Activated CD4-positive, alpha-beta T cell treated with anti-CD3 and anti-CD28 coated beads for 36 hours (primary cell): ENCODE data around the gene F8. TPM values are rescaled to one million over a fixed set of nuclear protein-coding genes. Genes with fewer than 3 reads are reported as not detected.
A peak's percentile ranks its signal among the peaks of the same experiment; 100 is the strongest.
"Not testable (repeated sequence)": the region's sequence is repeated elsewhere in the genome, so short reads cannot be mapped to it uniquely, and the experiment has no call there.

ENCODE experiments used
- ATAC-seq: fragments of 200-7000 bp; cut with Tn5 transposase; one replicate; pipeline ENCODE4 v1.10.0; 2021; ENCODE audit warnings: mild to moderate bottlenecking, moderate library complexity
- CTCF ChIA-PET: fragments of 350-600 bp; sonication (Branson Sonifier 250); formaldehyde crosslinking; loops from one replicate; lab custom pipeline; 2021; ENCODE audit warnings: antibody characterized with exemption; lab: Charles Lee
- POLR2A ChIA-PET: fragments of 350-600 bp; sonication (Branson Sonifier 250); formaldehyde crosslinking; loops from one replicate; lab custom pipeline; 2021; ENCODE audit warnings: antibody characterized with exemption, inconsistent platforms; lab: Charles Lee
- DNase-seq: peaks from one replicate; pipeline ENCODE4 v3.0.0-alpha.2; 2020
- H3K27ac Mint-ChIP-seq: one replicate; pipeline ENCODE4 v1.8.0; 2021; ENCODE audit warnings: mixed read lengths
- H3K27me3 Mint-ChIP-seq: one replicate; pipeline ENCODE4 v1.8.0; 2021; ENCODE audit warnings: mixed read lengths
- H3K36me3 Mint-ChIP-seq: one replicate; pipeline ENCODE4 v1.8.0; 2021; ENCODE audit warnings: low read depth, mixed read lengths
- H3K4me1 Mint-ChIP-seq: one replicate; pipeline ENCODE4 v1.8.0; 2021; ENCODE audit warnings: mixed read lengths
- H3K4me3 Mint-ChIP-seq: one replicate; pipeline ENCODE4 v1.8.0; 2021; ENCODE audit warnings: mild to moderate bottlenecking, moderate library complexity, mixed read lengths
- H3K9me3 Mint-ChIP-seq: one replicate; pipeline ENCODE4 v1.8.0; 2021; ENCODE audit warnings: low read depth, mixed read lengths
- intact Hi-C, 2 experiments: fragments of 100-400 bp; cut with DNase I in 1 of 2; cut with micrococcal nuclease in 1 of 2; formaldehyde crosslinking; loops; one replicate each; pipeline versions ENCODE4 v1.14.2 to v1.15.1; 2022 to 2024; cut with DNase I, micrococcal nuclease
- total RNA-seq, 2 experiments: library from RNA; stranded (reverse); gene quantifications; one replicate each; pipeline ENCODE4 v1.2.3, GENCODE V29; 2021

F8 gene
- total RNA-seq, 2 experiments from 2014 or later: 5.4 to 6.3 TPM

- Mint-ChIP-seq H3K4me3 (no peak overlapping the region), H3K27ac (peak overlapping the region; percentile 47)
- CTCF ChIA-PET: interaction anchor here (0.6 kb wide), 1 partner anchor 85 kb away, joined by 4 read pairs; no protein-coding TSS in a partner anchor
Measured at GRCh38 chrX:154828016-154828408, 194.5 kb downstream of the F8 start.

GRCh38 chrX:154827194-154828015 lies 195.1 kb downstream of the F8 start:
- ChIA-PET CTCF (interaction anchor here (0.5 to 1.4 kb wide), 3 partner anchors 13 to 85 kb away, joined by 3 to 4 read pairs (median 3); no protein-coding TSS in a partner anchor), POLR2A (no interaction called here)
- no peak overlapping the region for H3K4me3 Mint-ChIP-seq
- no peaks in the 10 kb centered on the region for H3K27me3 Mint-ChIP-seq
- no peaks in the 10 kb centered on the region for H3K9me3 Mint-ChIP-seq
- no peak for DNase-seq
- H3K27ac Mint-ChIP-seq: no peak overlapping the region
- H3K4me1 Mint-ChIP-seq: peaks cover 14% of the 10 kb centered on the region
- H3K36me3 Mint-ChIP-seq: no peaks in the 10 kb centered on the region
- intact Hi-C loops: loop anchor here in 1 of 2 experiments (5.0 kb wide), 1 partner anchor 45 kb away; no protein-coding TSS in a partner anchor
- peak; percentile 83 for ATAC-seq

More at GRCh38 chrX:154828016-154828408, 194.5 kb downstream of the F8 start:
- Mint-ChIP-seq H3K27me3 (no peaks in the 10 kb centered on the region), H3K36me3 (no peaks in the 10 kb centered on the region), H3K9me3 (no peaks in the 10 kb centered on the region), H3K4me1 (peaks cover 14% of the 10 kb centered on the region)
- ATAC-seq (no peak), DNase-seq (no peak)
- intact Hi-C loops: loop anchor here in 1 of 2 experiments (5.0 kb wide), 1 partner anchor 46 kb away; no protein-coding TSS in a partner anchor
- POLR2A ChIA-PET: interaction anchor here (1.3 kb wide), 1 partner anchor 52 kb away, joined by 3 read pairs; no protein-coding TSS in a partner anchor

GRCh38 chrX:154825586-154825985 lies 196.9 kb downstream of the F8 start:
- intact Hi-C loops: loop anchor here in 1 of 2 experiments (5.0 kb wide), 1 partner anchor 43 kb away; no protein-coding TSS in a partner anchor
- POLR2A ChIA-PET, CTCF ChIA-PET: not testable (repeated sequence)

GRCh38 chrX:154824638-154825037 lies 197.9 kb downstream of the F8 start:
- no peaks in the 10 kb centered on the region for H3K36me3 Mint-ChIP-seq
- H3K4me1 Mint-ChIP-seq: peaks cover 14% of the 10 kb centered on the region
- H3K4me3 Mint-ChIP-seq: no peak overlapping the region
- H3K9me3 Mint-ChIP-seq: no peaks in the 10 kb centered on the region
- DNase-seq (no peak), ATAC-seq (no peak)
- no peak overlapping the region for H3K27ac Mint-ChIP-seq
- POLR2A ChIA-PET: no interaction called here
- CTCF ChIA-PET: interaction anchor here (0.7 kb wide), 1 partner anchor 16 kb away, joined by 3 read pairs; no protein-coding TSS in a partner anchor
- intact Hi-C loops: loop anchor here in 1 of 2 experiments (5.0 kb wide), 1 partner anchor 42 kb away; no protein-coding TSS in a partner anchor
- H3K27me3 Mint-ChIP-seq: no peaks in the 10 kb centered on the region

More at GRCh38 chrX:154825586-154825985, 196.9 kb downstream of the F8 start:
- H3K36me3 Mint-ChIP-seq, H3K27ac Mint-ChIP-seq, H3K27me3 Mint-ChIP-seq, H3K4me3 Mint-ChIP-seq, H3K9me3 Mint-ChIP-seq, ATAC-seq, DNase-seq: not testable (repeated sequence)
- peaks cover 14% of the 10 kb centered on the region for H3K4me1 Mint-ChIP-seq

- CTCF ChIA-PET: interaction anchor here (1.9 kb wide), 1 partner anchor 74 kb away, joined by 8 read pairs; no protein-coding TSS in a partner anchor
- no peak for ATAC-seq
- Mint-ChIP-seq H3K27me3 (no peaks in the 10 kb centered on the region), H3K4me1 (no peaks in the 10 kb centered on the region), H3K9me3 (no peaks in the 10 kb centered on the region), H3K4me3 (no peak overlapping the region), H3K36me3 (no peaks in the 10 kb centered on the region), H3K27ac (no peak overlapping the region)
- no peak for DNase-seq
- POLR2A ChIA-PET: no interaction called here
- intact Hi-C loops: no loop called here
Measured at GRCh38 chrX:154822029-154822428, 200.5 kb downstream of the F8 start.

- DNase-seq: no peak
- Mint-ChIP-seq H3K36me3 (no peaks in the 10 kb centered on the region), H3K4me3 (no peak overlapping the region), H3K9me3 (no peaks in the 10 kb centered on the region), H3K4me1 (no peaks in the 10 kb centered on the region), H3K27ac (no peak overlapping the region), H3K27me3 (no peaks in the 10 kb centered on the region)
- intact Hi-C loops: no loop called here
- ChIA-PET POLR2A (no interaction called here), CTCF (interaction anchor here (0.6 to 1.9 kb wide), 3 partner anchors 17 to 73 kb away, joined by 3 to 8 read pairs (median 3); no protein-coding TSS in a partner anchor)
- no peak for ATAC-seq
Measured at GRCh38 chrX:154821523-154821922, 201.0 kb downstream of the F8 start.

GRCh38 chrX:154819771-154820341 lies 202.7 kb downstream of the F8 start:
- POLR2A ChIA-PET: no interaction called here
- H3K4me1 Mint-ChIP-seq: no peaks in the 10 kb centered on the region
- DNase-seq: no peak
- CTCF ChIA-PET: interaction anchor here (1.4 kb wide), 1 partner anchor 23 kb away, joined by 3 read pairs; no protein-coding TSS in a partner anchor
- intact Hi-C loops: no loop called here
- no peak overlapping the region for H3K27ac Mint-ChIP-seq
- no peak overlapping the region for H3K4me3 Mint-ChIP-seq
- no peaks in the 10 kb centered on the region for H3K27me3 Mint-ChIP-seq
- ATAC-seq: no peak
- H3K36me3 Mint-ChIP-seq: no peaks in the 10 kb centered on the region
- H3K9me3 Mint-ChIP-seq: no peaks in the 10 kb centered on the region

GRCh38 chrX:154818916-154819770 lies 203.4 kb downstream of the F8 start:
- DNase-seq (no peak), ATAC-seq (no peak)
- H3K36me3 Mint-ChIP-seq: no peaks in the 10 kb centered on the region
- intact Hi-C loops: no loop called here
- POLR2A ChIA-PET: no interaction called here
- no peak overlapping the region for H3K27ac Mint-ChIP-seq
- no peaks in the 10 kb centered on the region for H3K4me1 Mint-ChIP-seq
- H3K9me3 Mint-ChIP-seq: no peaks in the 10 kb centered on the region
- CTCF ChIA-PET: no interaction called here
- no peak overlapping the region for H3K4me3 Mint-ChIP-seq
- no peaks in the 10 kb centered on the region for H3K27me3 Mint-ChIP-seq

- ATAC-seq, intact Hi-C loops, H3K4me3 Mint-ChIP-seq, DNase-seq, H3K27me3 Mint-ChIP-seq, H3K9me3 Mint-ChIP-seq, H3K36me3 Mint-ChIP-seq, H3K4me1 Mint-ChIP-seq, H3K27ac Mint-ChIP-seq: not testable (repeated sequence)
- POLR2A ChIA-PET: interaction anchor here (0.6 kb wide), 1 partner anchor 206 kb away, joined by 3 read pairs; no protein-coding TSS in a partner anchor
- CTCF ChIA-PET: interaction anchor here (0.6 to 0.9 kb wide), 2 partner anchors 18 to 332 kb away, joined by 4 to 6 read pairs; partner anchors contain the start of gene SMIM9
Measured at GRCh38 chrX:154817048-154817618, 205.4 kb downstream of the F8 start.

- CTCF ChIA-PET: interaction anchor here (0.6 kb wide), 1 partner anchor 40 kb away, joined by 3 read pairs; no protein-coding TSS in a partner anchor
- ATAC-seq, H3K4me3 Mint-ChIP-seq, POLR2A ChIA-PET, H3K4me1 Mint-ChIP-seq, H3K27ac Mint-ChIP-seq, DNase-seq, H3K27me3 Mint-ChIP-seq, H3K36me3 Mint-ChIP-seq, intact Hi-C loops, H3K9me3 Mint-ChIP-seq: not testable (repeated sequence)
Measured at GRCh38 chrX:154816326-154816898, 206.1 kb downstream of the F8 start.
